ENCODE measurements around the gene TUBB4A.

TUBB4A gene

GRCh38 chr19:6446452-6446851 lies 55.7 kb downstream of the TUBB4A start:
- no peak overlapping the region for H3K4me3 ChIP-seq (ENCODE audit: low read depth, low read length)
